SK-N-SH (cell line): ENCODE results near the gene PHKG1. TPM values are rescaled to one million over a fixed set of nuclear protein-coding genes. Genes with fewer than 3 reads are reported as not detected.

Experiments used
- CTCF ChIA-PET: fragments of 300-600, 350-600 bp; formaldehyde crosslinking; extraction: SDS; loops from one replicate; lab custom pipeline; 2021; lab: Yijun Ruan, JAX
- POLR2A ChIA-PET: fragments of 350-600 bp; sonication (Branson Sonifier 250); formaldehyde crosslinking; extraction: SDS; loops from one replicate; lab custom pipeline; 2020; ENCODE audit warnings: antibody characterized with exemption, inconsistent platforms; lab: Yijun Ruan, JAX
- DNase-seq: peaks from one replicate; pipeline ENCODE4 v3.0.0; 2012
- H2AFZ ChIP-seq: fragments of 200-600 bp; sonication (generic); 2 replicates; pipeline ENCODE4 v1.8.1; 2016; ENCODE audit warnings: antibody characterized with exemption, mild to moderate bottlenecking, low read depth
- H3F3A ChIP-seq: fragments of 200-600 bp; sonication (generic); replicated peaks from 2 replicates; pipeline ENCODE3; 2016; ENCODE audit warnings: antibody characterized with exemption, mild to moderate bottlenecking; ENCODE audit not compliant: insufficient read depth
- H3K27ac ChIP-seq, 2 experiments: fragments of 200-500 bp in 1 of 2; fragments of 200-600 bp in 1 of 2; sonication (Bioruptor generic) in 1 of 2; sonication (generic), shearing (Covaris generic) in 1 of 2; 2 replicates each; pipeline versions ENCODE4 v1.5.1 to v1.6.1; 2014 to 2016; ENCODE audit warnings: low read depth in 2 of 2, inconsistent platforms in 1 of 2, low read length in 1 of 2, mild to moderate bottlenecking in 1 of 2, mixed read lengths in 1 of 2
- H3K27me3 ChIP-seq: fragments of 200-600 bp; sonication (generic), shearing (Covaris generic); 2 replicates; pipeline ENCODE4 v1.6.1; 2016; ENCODE audit warnings: mixed run types; ENCODE audit not compliant: insufficient read depth
- H3K36me3 ChIP-seq, 2 experiments: fragments of 200-500 bp in 1 of 2; fragments of 200-600 bp in 1 of 2; sonication (Bioruptor generic) in 1 of 2; sonication (generic) in 1 of 2; replicated peaks in 1 of 2; 2 replicates each; pipeline versions ENCODE3 to v1.5.1; 2014 to 2016; ENCODE audit warnings: low read length in 1 of 2, mild to moderate bottlenecking in 1 of 2; ENCODE audit not compliant: insufficient read depth in 2 of 2, control insufficient read depth in 1 of 2
- H3K4me1 ChIP-seq, 2 experiments: fragments of 200-500 bp in 1 of 2; fragments of 200-600 bp in 1 of 2; sonication (Bioruptor generic) in 1 of 2; sonication (generic), shearing (Covaris generic) in 1 of 2; 2 replicates each; pipeline versions ENCODE4 v1.5.1 to v1.6.1; 2014 to 2016; ENCODE audit warnings: low read depth in 1 of 2, low read length in 1 of 2, mixed run types in 1 of 2; ENCODE audit not compliant: insufficient read depth in 2 of 2, control insufficient read depth in 1 of 2
- H3K4me2 ChIP-seq: fragments of 200-600 bp; sonication (generic), shearing (Covaris generic); 2 replicates; pipeline ENCODE4 v1.6.1; 2017; ENCODE audit warnings: mixed run types
- H3K4me3 ChIP-seq, 2 experiments: fragments of 200-500 bp in 1 of 2; fragments of 200-600 bp in 1 of 2; sonication (Bioruptor generic) in 1 of 2; sonication (generic), shearing (Covaris generic) in 1 of 2; 2 replicates each; pipeline versions ENCODE4 v1.5.1 to v1.8.1; 2014 to 2016; ENCODE audit warnings: low read depth in 2 of 2, inconsistent platforms in 1 of 2, low read length in 1 of 2, mild to moderate bottlenecking in 1 of 2, mixed read lengths in 1 of 2, moderate library complexity in 1 of 2
- H3K79me2 ChIP-seq: fragments of 200-600 bp; sonication (generic); 2 replicates; pipeline ENCODE4 v1.8.1; 2017; ENCODE audit warnings: mild to moderate bottlenecking; ENCODE audit not compliant: insufficient read depth
- H3K9ac ChIP-seq: fragments of 200-600 bp; sonication (generic); 2 replicates; pipeline ENCODE4 v1.6.1; 2017; ENCODE audit warnings: mixed run types
- H3K9me2 ChIP-seq: fragments of 200-600 bp; sonication (generic); 2 replicates; pipeline ENCODE4 v1.6.1; 2017; ENCODE audit warnings: mixed run types
- H3K9me3 ChIP-seq: fragments of 200-600 bp; sonication (generic); 2 replicates; pipeline ENCODE4 v1.6.1; 2017; ENCODE audit warnings: mixed run types, mild to moderate bottlenecking, moderate library complexity
- H4K20me1 ChIP-seq: fragments of 200-600 bp; sonication (generic); 2 replicates; pipeline ENCODE4 v1.6.1; 2017; ENCODE audit warnings: mild to moderate bottlenecking, mixed run types; ENCODE audit not compliant: insufficient read depth
- EP300 ChIP-seq, 2 experiments: IDR thresholded peaks; 2 replicates each; pipeline versions ENCODE4 v1.4.0 to v1.6.1; 2012; ENCODE audit warnings: borderline replicate concordance in 1 of 2, low read depth in 1 of 2, low read length in 1 of 2
- EZH2phosphoT487 ChIP-seq: fragments of 200-600 bp; sonication (generic); IDR thresholded peaks from 2 replicates; pipeline ENCODE4 v1.6.1; 2017; ENCODE audit warnings: low read depth, mixed run types, mild to moderate bottlenecking, antibody characterized with exemption, moderate library complexity, borderline replicate concordance
- FOSL2 ChIP-seq: IDR thresholded peaks from 2 replicates; pipeline ENCODE4 v1.4.0; 2012; ENCODE audit warnings: low read depth, mild to moderate bottlenecking, moderate library complexity, borderline replicate concordance
- FOXJ3 ChIP-seq: sonication (generic); formaldehyde crosslinking; IDR thresholded peaks from 2 replicates; pipeline ENCODE4 v1.5.1; 2020; ENCODE audit warnings: mild to moderate bottlenecking, missing genetic modification reagents
- FOXM1 ChIP-seq: IDR thresholded peaks from 2 replicates; pipeline ENCODE4 v1.4.0; 2012; ENCODE audit warnings: low read depth, mild to moderate bottlenecking
- GATA2 ChIP-seq: sonication (generic); formaldehyde crosslinking; IDR thresholded peaks from 2 replicates; pipeline ENCODE4 v1.5.0; 2020; ENCODE audit warnings: mild to moderate bottlenecking, missing genetic modification reagents
- JUND ChIP-seq: IDR thresholded peaks from 2 replicates; pipeline ENCODE4 v1.4.0; 2012
- MAX ChIP-seq: IDR thresholded peaks from 2 replicates; pipeline ENCODE4 v1.4.0; 2012; ENCODE audit warnings: low read depth
- NFIC ChIP-seq: IDR thresholded peaks from 2 replicates; pipeline ENCODE4 v1.4.0; 2012; ENCODE audit warnings: borderline replicate concordance
- RCOR1 ChIP-seq: fragments of 150-350 bp; IDR thresholded peaks from 2 replicates; pipeline ENCODE4 v1.6.1; 2017; ENCODE audit warnings: antibody characterized with exemption, low read length
- REST ChIP-seq: IDR thresholded peaks from 2 replicates; pipeline ENCODE4 v1.6.1; 2012; ENCODE audit warnings: mild to moderate bottlenecking, low read depth, low read length, moderate library complexity
- RFX5 ChIP-seq: IDR thresholded peaks from 2 replicates; pipeline ENCODE4 v1.6.1; 2012; ENCODE audit warnings: mild to moderate bottlenecking, improper control_type of control experiment, low read length
- RXRA ChIP-seq: IDR thresholded peaks from 2 replicates; pipeline ENCODE4 v1.4.0; 2012; ENCODE audit warnings: low read depth, mild to moderate bottlenecking, borderline replicate concordance
- SIN3A ChIP-seq: IDR thresholded peaks from 2 replicates; pipeline ENCODE4 v1.6.1; 2012; ENCODE audit warnings: low read depth, mild to moderate bottlenecking, low read length, moderate library complexity, borderline replicate concordance
- TAF1 ChIP-seq: IDR thresholded peaks from 2 replicates; pipeline ENCODE4 v1.6.1; 2012; ENCODE audit warnings: low read depth, mild to moderate bottlenecking, low read length, moderate library complexity, borderline replicate concordance
- TCF12 ChIP-seq: IDR thresholded peaks from 2 replicates; pipeline ENCODE4 v1.4.0; 2012
- WGBS: methylation state at CpG from one replicate; pipeline ENCODE4 v1.1.6; 2017; ENCODE audit warnings: low lambda C conversion rate; 5-methylcytosine and 5-hydroxymethylcytosine counted together
- polyA plus RNA-seq, 3 experiments: library from polyadenylated mRNA; depleted of rRNA; stranded (reverse); fragments of >200 nt; gene quantifications; 2 replicates each; pipeline ENCODE4 v1.2.3, GENCODE V29; 2012
- TF ChIP-seq, protein P1 (sequence below): fragments of 150-350 bp; IDR thresholded peaks from 2 replicates; pipeline ENCODE4 v1.6.1; 2017; ENCODE audit warnings: antibody characterized with exemption, low read length, low read depth, borderline replicate concordance
- TF ChIP-seq, protein P2 (sequence below): fragments of 150-350 bp; IDR thresholded peaks from 2 replicates; pipeline ENCODE4 v1.6.1; 2016; ENCODE audit warnings: mild to moderate bottlenecking, low read depth, low read length
- TF ChIP-seq, protein P3 (sequence below): fragments of 200-600 bp; sonication (generic); IDR thresholded peaks from 2 replicates; pipeline ENCODE4 v1.6.1; 2017; ENCODE audit warnings: antibody characterized with exemption, mild to moderate bottlenecking, moderate library complexity
- TF ChIP-seq, protein P4 (sequence below): IDR thresholded peaks from 2 replicates; pipeline ENCODE4; 2012

The PHKG1 gene
- polyA plus RNA-seq, 1 of the 3 experiments (the other 2 are of a cell fraction), result 2.5 TPM

GRCh38 chr7:56063500-56063881, 29.3 kb downstream of the PHKG1 start (continued):
- TF ChIP-seq FOXM1, result no peak
- TF ChIP-seq, protein P1, sequence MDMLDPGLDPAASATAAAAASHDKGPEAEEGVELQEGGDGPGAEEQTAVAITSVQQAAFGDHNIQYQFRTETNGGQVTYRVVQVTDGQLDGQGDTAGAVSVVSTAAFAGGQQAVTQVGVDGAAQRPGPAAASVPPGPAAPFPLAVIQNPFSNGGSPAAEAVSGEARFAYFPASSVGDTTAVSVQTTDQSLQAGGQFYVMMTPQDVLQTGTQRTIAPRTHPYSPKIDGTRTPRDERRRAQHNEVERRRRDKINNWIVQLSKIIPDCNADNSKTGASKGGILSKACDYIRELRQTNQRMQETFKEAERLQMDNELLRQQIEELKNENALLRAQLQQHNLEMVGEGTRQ, result no peak
- TF ChIP-seq SIN3A, result no peak
- TF ChIP-seq, protein P2, sequence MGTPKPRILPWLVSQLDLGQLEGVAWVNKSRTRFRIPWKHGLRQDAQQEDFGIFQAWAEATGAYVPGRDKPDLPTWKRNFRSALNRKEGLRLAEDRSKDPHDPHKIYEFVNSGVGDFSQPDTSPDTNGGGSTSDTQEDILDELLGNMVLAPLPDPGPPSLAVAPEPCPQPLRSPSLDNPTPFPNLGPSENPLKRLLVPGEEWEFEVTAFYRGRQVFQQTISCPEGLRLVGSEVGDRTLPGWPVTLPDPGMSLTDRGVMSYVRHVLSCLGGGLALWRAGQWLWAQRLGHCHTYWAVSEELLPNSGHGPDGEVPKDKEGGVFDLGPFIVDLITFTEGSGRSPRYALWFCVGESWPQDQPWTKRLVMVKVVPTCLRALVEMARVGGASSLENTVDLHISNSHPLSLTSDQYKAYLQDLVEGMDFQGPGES, result no peak
- TF ChIP-seq FOXJ3 (CRISPR knock-in tag), result no peak
- TF ChIP-seq EP300 (IDR thresholded peaks at IDR 0.05; ENCODE audit: borderline replicate concordance in 1 of 2, low read depth in 1 of 2, low read length in 1 of 2), result no peak
- TF ChIP-seq, protein P3, sequence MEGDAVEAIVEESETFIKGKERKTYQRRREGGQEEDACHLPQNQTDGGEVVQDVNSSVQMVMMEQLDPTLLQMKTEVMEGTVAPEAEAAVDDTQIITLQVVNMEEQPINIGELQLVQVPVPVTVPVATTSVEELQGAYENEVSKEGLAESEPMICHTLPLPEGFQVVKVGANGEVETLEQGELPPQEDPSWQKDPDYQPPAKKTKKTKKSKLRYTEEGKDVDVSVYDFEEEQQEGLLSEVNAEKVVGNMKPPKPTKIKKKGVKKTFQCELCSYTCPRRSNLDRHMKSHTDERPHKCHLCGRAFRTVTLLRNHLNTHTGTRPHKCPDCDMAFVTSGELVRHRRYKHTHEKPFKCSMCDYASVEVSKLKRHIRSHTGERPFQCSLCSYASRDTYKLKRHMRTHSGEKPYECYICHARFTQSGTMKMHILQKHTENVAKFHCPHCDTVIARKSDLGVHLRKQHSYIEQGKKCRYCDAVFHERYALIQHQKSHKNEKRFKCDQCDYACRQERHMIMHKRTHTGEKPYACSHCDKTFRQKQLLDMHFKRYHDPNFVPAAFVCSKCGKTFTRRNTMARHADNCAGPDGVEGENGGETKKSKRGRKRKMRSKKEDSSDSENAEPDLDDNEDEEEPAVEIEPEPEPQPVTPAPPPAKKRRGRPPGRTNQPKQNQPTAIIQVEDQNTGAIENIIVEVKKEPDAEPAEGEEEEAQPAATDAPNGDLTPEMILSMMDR, result no peak
- TF ChIP-seq TAF1, result no peak
- TF ChIP-seq, all 33 proteins: peak for 0

GRCh38 chr7:56062382-56062781, 30.4 kb downstream of the PHKG1 start:
- DNase-seq, result no peak
- WGBS, result 30% methylated on average over 2 of the region's 2 CpGs
- ChIA-PET POLR2A (interaction anchor here (0.6 to 4.3 kb wide), 2 partner anchors 11 to 20 kb away, joined by 3 to 36 read pairs; partner anchors contain the start of genes CCT6A and PSPH), CTCF (interaction anchor here (0.8 to 2.1 kb wide), 7 partner anchors 8 to 98 kb away, joined by 3 to 9 read pairs (median 6); partner anchors contain the start of genes CCT6A and PSPH)
- no peaks in the 10 kb centered on the region for H3K27me3 ChIP-seq
- H3K79me2 ChIP-seq, result peaks cover 59% of the 10 kb centered on the region
- H4K20me1 ChIP-seq, result peaks cover 11% of the 10 kb centered on the region
- H3K9me3 ChIP-seq, result no peaks in the 10 kb centered on the region
- H3K4me2 ChIP-seq, result peak overlapping the region; percentile 5
- peaks cover 4 to 23% of the 10 kb centered on the region in 2 experiments; a peak in 3 of 4 replicates for H3K4me1 ChIP-seq
- peaks cover 65% of the 10 kb centered on the region for H3F3A ChIP-seq
- TF ChIP-seq GATA2 (CRISPR knock-in tag) (no peak), FOXJ3 (CRISPR knock-in tag) (no peak), JUND (peak; percentile 74), REST (no peak), SIN3A (no peak), EP300 (IDR thresholded peaks at IDR 0.05; ENCODE audit: borderline replicate concordance in 1 of 2, low read depth in 1 of 2, low read length in 1 of 2) (peak in 1 of 2 experiments; percentile 49; a peak in 1 of 4 replicates), FOSL2 (peak; percentile 85), TCF12 (peak; percentile 36), FOXM1 (no peak), RCOR1 (no peak), NFIC (no peak), RFX5 (no peak), RXRA (no peak), MAX (no peak), EZH2phosphoT487 (no peak)
- TF ChIP-seq, protein P4, sequence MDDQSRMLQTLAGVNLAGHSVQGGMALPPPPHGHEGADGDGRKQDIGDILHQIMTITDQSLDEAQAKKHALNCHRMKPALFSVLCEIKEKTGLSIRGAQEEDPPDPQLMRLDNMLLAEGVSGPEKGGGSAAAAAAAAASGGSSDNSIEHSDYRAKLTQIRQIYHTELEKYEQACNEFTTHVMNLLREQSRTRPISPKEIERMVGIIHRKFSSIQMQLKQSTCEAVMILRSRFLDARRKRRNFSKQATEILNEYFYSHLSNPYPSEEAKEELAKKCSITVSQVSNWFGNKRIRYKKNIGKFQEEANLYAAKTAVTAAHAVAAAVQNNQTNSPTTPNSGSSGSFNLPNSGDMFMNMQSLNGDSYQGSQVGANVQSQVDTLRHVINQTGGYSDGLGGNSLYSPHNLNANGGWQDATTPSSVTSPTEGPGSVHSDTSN, result peak; percentile 48
- peak overlapping the region; percentile 18 to 78; a peak in 3 of 4 replicates for H3K27ac ChIP-seq
- H3K4me3 ChIP-seq, result no peak overlapping the region; a peak in 1 of 4 replicates
- no peak overlapping the region; the same call in 1 of the 2 replicates for H3K9ac ChIP-seq
- peaks cover 60 to 61% of the 10 kb centered on the region in 2 experiments for H3K36me3 ChIP-seq
- no peak overlapping the region for H2AFZ ChIP-seq
- H3K9me2 ChIP-seq, result no peaks in the 10 kb centered on the region
